WTC11 (cell line): ENCODE measurements around the gene MUC4. TPM values are rescaled to one million over a fixed set of nuclear protein-coding genes. Genes with fewer than 3 reads are reported as not detected.
"Not testable (repeated sequence)": the region's sequence is repeated elsewhere in the genome, so short reads cannot be mapped to it uniquely, and the experiment has no call there.

Source experiments
- ATAC-seq: fragments of 200-7000 bp; cut with Tn5 transposase; 2 replicates; pipeline ENCODE4 v1.10.0; 2021; ENCODE audit warnings: mild to moderate bottlenecking, moderate library complexity
- CTCF ChIA-PET: fragments of 300-600 bp; sonication (Branson Sonifier 250); formaldehyde crosslinking; loops from one replicate; lab custom pipeline; 2021; ENCODE audit warnings: antibody characterized with exemption; lab: Charles Lee
- POLR2A ChIA-PET: fragments of 350-600 bp; sonication (Branson Sonifier 250); formaldehyde crosslinking; loops from one replicate; lab custom pipeline; 2021; ENCODE audit warnings: antibody characterized with exemption; lab: Charles Lee
- DNase-seq: peaks from one replicate; pipeline ENCODE4 v3.0.0; 2021; ENCODE audit warnings: low spot score
- H3K27ac Mint-ChIP-seq: 2 replicates; pipeline ENCODE4 v1.8.0; 2021; ENCODE audit warnings: mixed read lengths
- H3K27me3 Mint-ChIP-seq: 2 replicates; pipeline ENCODE4 v1.8.0; 2021; ENCODE audit warnings: low read depth, mild to moderate bottlenecking, moderate library complexity, mixed read lengths
- H3K36me3 Mint-ChIP-seq: 2 replicates; pipeline ENCODE4 v1.8.0; 2021; ENCODE audit warnings: mixed read lengths
- H3K4me1 Mint-ChIP-seq: 2 replicates; pipeline ENCODE4 v1.8.0; 2022; ENCODE audit warnings: mixed read lengths
- H3K4me3 Mint-ChIP-seq: 2 replicates; pipeline ENCODE4 v1.8.0; 2021; ENCODE audit warnings: mild to moderate bottlenecking, moderate library complexity, mixed read lengths
- H3K9me3 Mint-ChIP-seq: 2 replicates; pipeline ENCODE4 v1.8.0; 2021; ENCODE audit warnings: mixed read lengths
- ARID4B ChIP-seq: sonication (generic); formaldehyde crosslinking; IDR thresholded peaks from 2 replicates; pipeline ENCODE4 v1.8.0; 2023; ENCODE audit warnings: missing genetic modification reagents, mild to moderate bottlenecking, borderline replicate concordance
- ATF1 ChIP-seq: sonication (generic); formaldehyde crosslinking; IDR thresholded peaks from 2 replicates; pipeline ENCODE4 v1.8.1; 2023; ENCODE audit warnings: mild to moderate bottlenecking, moderate library complexity, missing genetic modification reagents
- E2F1 ChIP-seq: sonication (generic); formaldehyde crosslinking; IDR thresholded peaks from 2 replicates; pipeline ENCODE4 v1.8.0; 2022; ENCODE audit warnings: mild to moderate bottlenecking, missing genetic modification reagents
- HMGA2 ChIP-seq: fragments of 250-450 bp; sonication (Bioruptor Pico); IDR thresholded peaks from 2 replicates; pipeline ENCODE4 v1.4.0; 2021; ENCODE audit warnings: mild to moderate bottlenecking, moderate library complexity
- NR3C1 ChIP-seq: sonication (generic); formaldehyde crosslinking; conservative IDR thresholded peaks from 2 replicates; pipeline ENCODE4 v1.8.1; 2023; ENCODE audit warnings: low read depth, mild to moderate bottlenecking, missing genetic modification reagents
- PREB ChIP-seq: sonication (generic); formaldehyde crosslinking; IDR thresholded peaks from 2 replicates; pipeline ENCODE4 v1.8.1; 2022; ENCODE audit warnings: mild to moderate bottlenecking, missing genetic modification reagents, moderate library complexity, borderline replicate concordance
- RELA ChIP-seq: sonication (generic); formaldehyde crosslinking; IDR thresholded peaks from 2 replicates; pipeline ENCODE4 v1.8.1; 2022; ENCODE audit warnings: missing genetic modification reagents, mild to moderate bottlenecking, borderline replicate concordance
- TCF7 ChIP-seq: sonication (generic); formaldehyde crosslinking; IDR thresholded peaks from 2 replicates; pipeline ENCODE4 v1.8.0; 2022; ENCODE audit warnings: mild to moderate bottlenecking, low read depth, missing genetic modification reagents, moderate library complexity
- TEAD4 ChIP-seq: sonication (generic); formaldehyde crosslinking; IDR thresholded peaks from 2 replicates; pipeline ENCODE4 v1.8.0; 2022; ENCODE audit warnings: mild to moderate bottlenecking, missing genetic modification reagents
- TP53 ChIP-seq: sonication (generic); formaldehyde crosslinking; IDR thresholded peaks from 2 replicates; pipeline ENCODE4 v1.8.1; 2023; ENCODE audit warnings: mild to moderate bottlenecking, missing genetic modification reagents
- USF1 ChIP-seq: sonication (generic); formaldehyde crosslinking; IDR thresholded peaks from 2 replicates; pipeline ENCODE4 v1.8.0; 2022; ENCODE audit warnings: mild to moderate bottlenecking, missing genetic modification reagents
- ZBTB21 ChIP-seq: sonication (generic); formaldehyde crosslinking; IDR thresholded peaks from 2 replicates; pipeline ENCODE4 v1.8.1; 2023; ENCODE audit warnings: mild to moderate bottlenecking, missing genetic modification reagents, borderline replicate concordance
- ZNF317 ChIP-seq: sonication (generic); formaldehyde crosslinking; IDR thresholded peaks from 2 replicates; pipeline ENCODE4 v1.8.1; 2023; ENCODE audit warnings: low read depth, mild to moderate bottlenecking, moderate library complexity, missing genetic modification reagents, borderline replicate concordance
- ZNF396 ChIP-seq: fragments of 250-450 bp; sonication (Bioruptor Pico); IDR thresholded peaks from 2 replicates; pipeline ENCODE4 v1.8.0; 2021; ENCODE audit warnings: mild to moderate bottlenecking, moderate library complexity, borderline replicate concordance
- ZNF423 ChIP-seq: fragments of 250-450 bp; sonication (Bioruptor Pico); IDR thresholded peaks from 2 replicates; pipeline ENCODE4 v2.1.2; 2022; ENCODE audit warnings: mild to moderate bottlenecking, moderate library complexity
- ZSCAN18 ChIP-seq: fragments of 250-450 bp; sonication (Bioruptor Pico); IDR thresholded peaks from 2 replicates; pipeline ENCODE4 v2.1.2; 2022; ENCODE audit warnings: mild to moderate bottlenecking, moderate library complexity
- total RNA-seq: library from RNA; stranded (reverse); gene quantifications from 3 replicates; pipeline ENCODE4 v1.2.3, GENCODE V29; 2021
- TF ChIP-seq, protein P1 (sequence below): sonication (generic); formaldehyde crosslinking; IDR thresholded peaks from 2 replicates; pipeline ENCODE4 v1.8.1; 2023; ENCODE audit warnings: mild to moderate bottlenecking, missing genetic modification reagents

The MUC4 gene
- total RNA-seq, 1 experiment from 2014 or later, result 2.1 TPM

GRCh38 chr3:195711091-195711812, 100.5 kb downstream of the MUC4 start:
- H3K36me3 Mint-ChIP-seq, H3K27ac Mint-ChIP-seq, DNase-seq, CTCF ChIA-PET, H3K4me3 Mint-ChIP-seq, POLR2A ChIA-PET, H3K4me1 Mint-ChIP-seq: not testable (repeated sequence)
- H3K9me3 Mint-ChIP-seq, result peaks cover 29% of the 10 kb centered on the region
- ATAC-seq, result peak; percentile 61; the same call in 1 of the 2 replicates
- peak; percentile 35; the same call in 1 of the 2 replicates for TF ChIP-seq ZNF423 (CRISPR knock-in tag)
- peaks cover 26% of the 10 kb centered on the region for H3K27me3 Mint-ChIP-seq

DNA sequence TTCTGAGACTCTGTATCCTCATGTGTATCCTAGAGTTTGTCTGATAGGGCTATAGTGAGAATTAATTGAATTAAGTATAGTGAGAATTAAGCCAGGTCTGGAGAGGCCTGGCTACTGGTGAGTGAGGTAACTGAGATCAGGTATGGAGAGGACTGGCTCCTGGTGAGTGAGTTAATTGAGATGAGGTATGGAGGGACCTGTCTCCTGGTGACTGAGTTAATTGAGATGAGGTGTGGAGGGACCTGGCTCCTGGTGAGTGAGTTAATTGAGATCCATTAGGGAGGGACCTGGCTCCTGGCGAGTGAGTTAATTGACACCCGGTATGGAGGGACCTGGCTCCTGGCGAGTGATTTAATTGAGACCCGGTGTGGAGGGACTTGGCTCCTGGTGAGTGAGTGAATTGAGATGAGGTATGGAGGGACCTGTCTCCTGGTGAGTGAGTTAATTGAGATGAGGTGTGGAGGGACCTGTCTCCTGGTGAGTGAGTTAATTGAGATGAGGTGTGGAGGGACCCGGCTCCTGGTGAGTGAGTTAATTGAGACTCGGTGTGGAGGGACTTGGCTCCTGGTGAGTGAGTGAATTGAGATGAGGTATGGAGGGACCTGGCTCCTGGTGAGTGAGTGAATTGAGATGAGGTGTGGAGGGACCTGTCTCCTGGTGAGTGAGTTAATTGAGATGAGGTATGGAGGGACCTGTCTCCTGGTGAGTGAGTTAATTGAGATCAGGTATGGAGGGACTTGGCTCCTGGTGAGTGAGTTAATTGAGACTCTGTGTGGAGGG, 101.4 kb downstream of the MUC4 start:
- CTCF ChIA-PET, POLR2A ChIA-PET: not testable (repeated sequence)

GRCh38 chr3:195709676-195710085, 102.0 kb downstream of the MUC4 start:
- Mint-ChIP-seq H3K27ac (no peak overlapping the region), H3K9me3 (peaks cover 23% of the 10 kb centered on the region), H3K36me3 (no peaks in the 10 kb centered on the region), H3K4me1 (peaks cover 18% of the 10 kb centered on the region), H3K4me3 (no peak overlapping the region), H3K27me3 (peaks cover 28% of the 10 kb centered on the region)
- POLR2A ChIA-PET, result no interaction called here
- CTCF ChIA-PET, result no interaction called here
- TF ChIP-seq ZBTB21 (no peak), E2F1 (CRISPR knock-in tag) (no peak), RELA (CRISPR knock-in tag) (no peak), ARID4B (CRISPR knock-in tag) (no peak), TCF7 (CRISPR knock-in tag) (no peak), USF1 (no peak), ZSCAN18 (no peak), TEAD4 (CRISPR knock-in tag) (no peak), PREB (CRISPR knock-in tag) (no peak), ZNF317 (CRISPR knock-in tag) (no peak), ZNF396 (CRISPR knock-in tag) (no peak), TP53 (CRISPR knock-in tag) (no peak), ATF1 (CRISPR knock-in tag) (no peak), NR3C1 (CRISPR knock-in tag) (no peak), HMGA2 (CRISPR knock-in tag) (no peak)
- TF ChIP-seq, protein P1, sequence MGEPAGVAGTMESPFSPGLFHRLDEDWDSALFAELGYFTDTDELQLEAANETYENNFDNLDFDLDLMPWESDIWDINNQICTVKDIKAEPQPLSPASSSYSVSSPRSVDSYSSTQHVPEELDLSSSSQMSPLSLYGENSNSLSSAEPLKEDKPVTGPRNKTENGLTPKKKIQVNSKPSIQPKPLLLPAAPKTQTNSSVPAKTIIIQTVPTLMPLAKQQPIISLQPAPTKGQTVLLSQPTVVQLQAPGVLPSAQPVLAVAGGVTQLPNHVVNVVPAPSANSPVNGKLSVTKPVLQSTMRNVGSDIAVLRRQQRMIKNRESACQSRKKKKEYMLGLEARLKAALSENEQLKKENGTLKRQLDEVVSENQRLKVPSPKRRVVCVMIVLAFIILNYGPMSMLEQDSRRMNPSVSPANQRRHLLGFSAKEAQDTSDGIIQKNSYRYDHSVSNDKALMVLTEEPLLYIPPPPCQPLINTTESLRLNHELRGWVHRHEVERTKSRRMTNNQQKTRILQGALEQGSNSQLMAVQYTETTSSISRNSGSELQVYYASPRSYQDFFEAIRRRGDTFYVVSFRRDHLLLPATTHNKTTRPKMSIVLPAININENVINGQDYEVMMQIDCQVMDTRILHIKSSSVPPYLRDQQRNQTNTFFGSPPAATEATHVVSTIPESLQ (CRISPR knock-in tag), result no peak
- no peak for ATAC-seq
- no peak for DNase-seq

More for the DNA sequence above, 101.4 kb downstream of the MUC4 start:
- DNase-seq, H3K4me3 Mint-ChIP-seq, H3K27ac Mint-ChIP-seq, H3K36me3 Mint-ChIP-seq, ATAC-seq: not testable (repeated sequence)
- Mint-ChIP-seq H3K4me1 (peaks cover 12% of the 10 kb centered on the region), H3K9me3 (peaks cover 29% of the 10 kb centered on the region), H3K27me3 (peaks cover 27% of the 10 kb centered on the region)
